ENCODE results near the gene COPG1.

- TF ChIP-seq ZFP3 (CRISPR knock-in tag; IDR thresholded peaks at IDR 0.05) = no peak
- TF ChIP-seq CSDC2 (CRISPR knock-in tag; IDR thresholded peaks at IDR 0.05) = no peak
- TF ChIP-seq PATZ1 (CRISPR knock-in tag; IDR thresholded peaks at IDR 0.05; ENCODE audit: borderline replicate concordance) = no peak
- TF ChIP-seq RARB (CRISPR knock-in tag; IDR thresholded peaks at IDR 0.05) = no peak
- TF ChIP-seq ISL1 (CRISPR knock-in tag; IDR thresholded peaks at IDR 0.05) = no peak
- TF ChIP-seq CREB5 (CRISPR knock-in tag; IDR thresholded peaks at IDR 0.05; ENCODE audit: low read depth) = no peak
- TF ChIP-seq ZNF8 (CRISPR knock-in tag; IDR thresholded peaks at IDR 0.05) = no peak
- no peak for TF ChIP-seq ARNTL (CRISPR knock-in tag; IDR thresholded peaks at IDR 0.05; ENCODE audit: borderline replicate concordance, low read depth)
- no peak for TF ChIP-seq CSRNP3 (CRISPR knock-in tag; IDR thresholded peaks at IDR 0.05)
- no peak for TF ChIP-seq ZFP30 (CRISPR knock-in tag; IDR thresholded peaks at IDR 0.05)
- TF ChIP-seq ZNF70 (CRISPR knock-in tag; IDR thresholded peaks at IDR 0.05) = no peak
- no peak for TF ChIP-seq OSR1 (CRISPR knock-in tag; IDR thresholded peaks at IDR 0.05)
Measured at GRCh38 chr3:129312021-129312639, 62.7 kb downstream of the COPG1 start.

Data from SK-N-SH treated with all-trans-retinoic acid at 6 μM for 48 hours (cell line).